Vein endothelial cell (primary cell): ENCODE results near the gene RAPGEFL1. TPM values are rescaled to one million over a fixed set of nuclear protein-coding genes. Genes with fewer than 3 reads are reported as not detected.

Experiments
- small RNA-seq: library from RNA; depleted of rRNA; stranded (forward); fragments of <200 nt; gene quantifications from one replicate; pipeline ENCODE3, GENCODE V24; 2012
- total RNA-seq: library from RNA; depleted of rRNA; stranded (reverse); fragments of >200 nt; gene quantifications from 2 replicates; pipeline ENCODE4 v1.2.3, GENCODE V29; 2012

The RAPGEFL1 gene, protein sequence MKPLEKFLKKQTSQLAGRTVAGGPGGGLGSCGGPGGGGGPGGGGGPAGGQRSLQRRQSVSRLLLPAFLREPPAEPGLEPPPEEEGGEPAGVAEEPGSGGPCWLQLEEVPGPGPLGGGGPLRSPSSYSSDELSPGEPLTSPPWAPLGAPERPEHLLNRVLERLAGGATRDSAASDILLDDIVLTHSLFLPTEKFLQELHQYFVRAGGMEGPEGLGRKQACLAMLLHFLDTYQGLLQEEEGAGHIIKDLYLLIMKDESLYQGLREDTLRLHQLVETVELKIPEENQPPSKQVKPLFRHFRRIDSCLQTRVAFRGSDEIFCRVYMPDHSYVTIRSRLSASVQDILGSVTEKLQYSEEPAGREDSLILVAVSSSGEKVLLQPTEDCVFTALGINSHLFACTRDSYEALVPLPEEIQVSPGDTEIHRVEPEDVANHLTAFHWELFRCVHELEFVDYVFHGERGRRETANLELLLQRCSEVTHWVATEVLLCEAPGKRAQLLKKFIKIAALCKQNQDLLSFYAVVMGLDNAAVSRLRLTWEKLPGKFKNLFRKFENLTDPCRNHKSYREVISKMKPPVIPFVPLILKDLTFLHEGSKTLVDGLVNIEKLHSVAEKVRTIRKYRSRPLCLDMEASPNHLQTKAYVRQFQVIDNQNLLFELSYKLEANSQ
- total RNA-seq = 2.2 and 2.6 TPM in 2 replicates

DNA sequence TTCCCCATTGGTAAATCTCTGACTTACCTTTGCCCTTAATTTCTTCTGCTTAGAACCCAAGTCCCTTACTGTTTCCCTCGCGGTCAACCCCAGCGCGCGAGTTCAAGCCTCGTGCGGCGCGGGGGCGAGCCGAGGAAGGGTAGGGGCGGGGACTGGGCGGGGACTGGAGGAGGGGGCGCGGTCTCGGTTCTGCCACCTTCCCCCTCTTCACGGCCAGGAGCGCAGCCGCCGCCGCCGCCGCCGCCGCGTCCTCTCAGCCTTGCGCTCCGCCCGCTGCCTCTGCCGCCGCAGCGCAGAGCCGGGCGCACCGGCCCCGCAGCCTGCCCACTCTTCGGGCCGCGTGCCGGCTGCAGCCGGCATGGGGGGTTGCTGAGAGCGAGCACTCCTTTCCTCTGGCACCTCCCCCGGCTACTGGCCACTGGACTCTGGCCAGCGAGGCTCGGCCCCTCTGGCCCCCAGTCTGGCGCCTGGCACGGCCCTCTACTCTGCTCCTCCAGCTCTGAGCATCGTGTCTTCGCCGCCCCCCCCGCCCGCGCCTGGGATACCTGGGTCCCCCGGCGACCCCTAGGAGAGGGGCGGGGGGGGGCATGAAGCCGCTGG is at the start of gene RAPGEFL1:
RAPGEFL1 (plus strand) TSS at position 196 of the 600 bp plus-strand sequence; CDS start at position 588, 392 bp downstream.

DNA sequence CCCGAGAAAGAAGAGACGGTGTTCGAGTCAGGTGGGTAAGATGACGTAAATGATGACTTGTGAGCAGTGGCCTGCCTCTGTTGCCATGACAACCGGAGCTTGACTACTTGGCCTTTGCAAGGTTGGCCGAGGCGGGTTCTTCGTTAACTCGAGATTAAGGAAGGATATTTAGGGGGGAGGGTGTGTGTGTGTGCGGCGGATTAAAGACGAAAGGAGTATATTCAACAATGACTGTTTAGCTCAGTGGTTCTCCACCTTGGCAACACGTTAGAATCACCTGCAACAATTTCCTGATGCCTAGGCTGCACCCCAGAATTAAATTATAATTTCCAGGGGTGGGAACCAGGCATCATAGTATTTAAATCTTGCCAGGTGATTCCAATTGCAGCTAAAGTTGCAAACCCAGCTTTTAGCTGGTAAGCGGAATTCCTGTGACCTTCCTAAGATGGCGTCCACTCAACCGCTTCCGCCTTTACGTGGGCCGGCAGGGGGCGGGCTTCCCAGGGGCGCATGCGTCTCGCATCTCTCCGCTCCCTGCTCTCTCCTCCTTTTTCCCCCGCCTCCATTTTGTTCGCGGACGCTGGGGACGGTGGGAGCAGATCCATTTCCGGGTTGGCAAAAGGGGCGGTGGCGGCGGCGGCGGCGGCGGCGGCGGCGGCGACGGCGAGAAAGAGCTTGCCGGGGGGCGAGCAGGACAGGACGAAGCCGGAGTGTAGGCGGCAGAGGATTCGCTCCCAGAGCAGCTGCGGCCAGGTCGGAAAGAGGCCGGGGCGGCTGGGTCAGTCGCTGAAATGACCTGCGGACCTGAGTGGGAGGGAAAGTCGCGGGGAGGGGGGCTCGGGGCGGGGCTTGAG is 41.7 kb downstream of the RAPGEFL1 start, which contains the start of gene WIPF2:
WIPF2 (plus strand) TSS at position 565 of the 854 bp plus-strand sequence. CDS start 37,156 bp downstream, outside the sequence.

Small RNA genes within 50 kb of the gene (small RNA-seq; reads per million reads assigned to genes)
- not detected for gene MIR6867

Other genes with a start within 250 kb of the RAPGEFL1 start
- gene ORMDL3, start 249.9 kb upstream of the RAPGEFL1 start, total RNA-seq = 20.9 and 34.9 TPM in 2 replicates
- not detected in 2 replicates for gene LRRC3C, start 249.7 kb upstream of the RAPGEFL1 start, total RNA-seq
- not detected in 2 replicates for gene GSDMA, start 214.5 kb upstream of the RAPGEFL1 start, total RNA-seq
- gene PSMD3, start 196.7 kb upstream of the RAPGEFL1 start, total RNA-seq = 155 and 179 TPM in 2 replicates
- gene CSF3, start 162.0 kb upstream of the RAPGEFL1 start, total RNA-seq = 1.6 and 5.0 TPM in 2 replicates
- gene MED24, start 123.1 kb upstream of the RAPGEFL1 start, total RNA-seq = 85.9 and 101 TPM in 2 replicates
- gene THRA, start 114.5 kb upstream of the RAPGEFL1 start, total RNA-seq = 22.9 and 24.5 TPM in 2 replicates
- 2.3 and 2.9 TPM in 2 replicates for gene NR1D1, start 76.9 kb upstream of the RAPGEFL1 start, total RNA-seq
- 71.9 and 72.6 TPM in 2 replicates for gene MSL1, start 55.5 kb upstream of the RAPGEFL1 start, total RNA-seq
- 54.7 and 57.8 TPM in 2 replicates for gene CASC3, start 36.9 kb upstream of the RAPGEFL1 start, total RNA-seq
- gene WIPF2, start 41.8 kb downstream of the RAPGEFL1 start, total RNA-seq = 10.9 and 13.1 TPM in 2 replicates
- gene CDC6, start 110.4 kb downstream of the RAPGEFL1 start, total RNA-seq = 11.4 and 28.1 TPM in 2 replicates
- gene RARA, start 131.7 kb downstream of the RAPGEFL1 start, total RNA-seq = 26.5 and 43.8 TPM in 2 replicates
- gene GJD3, start 187.3 kb downstream of the RAPGEFL1 start, total RNA-seq = 0.38 and 0.65 TPM in 2 replicates
- 31.7 and 61.5 TPM in 2 replicates for gene TOP2A, start 240.4 kb downstream of the RAPGEFL1 start, total RNA-seq